ENCODE data around the gene ARHGAP23.

The ARHGAP23 gene

DNA sequence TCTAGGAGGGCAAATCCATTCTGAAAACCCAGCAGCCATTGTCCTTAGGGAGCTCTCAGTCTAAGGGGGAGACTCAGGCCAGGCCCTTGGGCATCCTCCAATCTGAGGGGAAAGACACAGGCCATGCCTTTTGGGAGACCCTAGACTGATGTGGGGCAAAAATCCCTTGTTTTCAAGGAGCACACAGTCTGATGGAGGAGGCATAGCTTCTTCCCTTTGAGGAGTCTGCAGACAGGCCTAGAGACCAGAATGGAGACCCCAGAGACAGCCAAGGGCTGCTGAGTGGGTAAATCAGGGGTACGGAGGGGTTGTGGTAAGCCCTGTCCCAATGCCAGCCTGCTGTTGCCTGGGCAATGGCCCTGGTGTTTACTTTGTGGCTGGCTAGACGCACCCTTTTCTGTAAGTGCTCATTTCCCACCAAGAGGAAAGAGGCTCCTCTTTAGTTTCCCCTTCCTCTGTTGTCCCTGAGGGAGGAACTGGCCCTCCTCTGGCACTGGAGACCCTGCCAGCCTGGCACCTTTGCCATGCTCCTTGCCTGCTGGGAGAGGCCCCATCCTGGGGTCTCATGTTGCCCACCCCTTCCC lies 19.3 kb downstream of the ARHGAP23 start:
- TF ChIP-seq CTCF (IDR thresholded peaks at IDR 0.05; ENCODE audit: low read length): no peak
- TF ChIP-seq EZH2 (IDR thresholded peaks at IDR 0.05; ENCODE audit: borderline replicate concordance, low read length): no peak
- Histone ChIP-seq H2AFZ (ENCODE audit: low read length) (no peak overlapping the region), H3K4me2 (ENCODE audit: low read length) (no peak overlapping the region), H3K27ac (ENCODE audit: low read depth, low read length, poor library complexity, severe bottlenecking) (no peak overlapping the region), H3K9me2 (ENCODE audit: low read depth, low read length) (no peaks in the 10 kb centered on the region), H4K20me1 (ENCODE audit: insufficient read depth, low read length) (no peaks in the 10 kb centered on the region), H3K4me1 (ENCODE audit: insufficient read depth, low read length, severe bottlenecking) (no peaks in the 10 kb centered on the region), H3K4me3 (ENCODE audit: low read depth, low read length, poor library complexity, severe bottlenecking) (no peak overlapping the region), H3K9me3 (ENCODE audit: low read length) (no peaks in the 10 kb centered on the region), H3K79me2 (ENCODE audit: insufficient read depth, low read length) (no peaks in the 10 kb centered on the region), H3K9ac (ENCODE audit: low read length) (no peak overlapping the region), H3K36me3 (ENCODE audit: insufficient read depth, low read length) (no peaks in the 10 kb centered on the region), H3K27me3 (ENCODE audit: insufficient read depth, low read length) (peaks cover 12% of the 10 kb centered on the region; the same call in 1 of the 2 replicates), H3F3A (ENCODE audit: insufficient read depth, low read length) (no peaks in the 10 kb centered on the region)

- no peak overlapping the region for H3K4me2 ChIP-seq (ENCODE audit: low read length)
- H3K9me2 ChIP-seq (ENCODE audit: low read depth, low read length): no peaks in the 10 kb centered on the region
- H3K4me1 ChIP-seq (ENCODE audit: insufficient read depth, low read length, severe bottlenecking): no peaks in the 10 kb centered on the region
- no peaks in the 10 kb centered on the region for H3K79me2 ChIP-seq (ENCODE audit: insufficient read depth, low read length)
- TF ChIP-seq CTCF (IDR thresholded peaks at IDR 0.05; ENCODE audit: low read length) (no peak), EZH2 (IDR thresholded peaks at IDR 0.05; ENCODE audit: borderline replicate concordance, low read length) (no peak)
- no peak overlapping the region for H3K4me3 ChIP-seq (ENCODE audit: low read depth, low read length, poor library complexity, severe bottlenecking)
- no peak overlapping the region for H2AFZ ChIP-seq (ENCODE audit: low read length)
- H4K20me1 ChIP-seq (ENCODE audit: insufficient read depth, low read length): no peaks in the 10 kb centered on the region
- no peak overlapping the region for H3K27ac ChIP-seq (ENCODE audit: low read depth, low read length, poor library complexity, severe bottlenecking)
- no peaks in the 10 kb centered on the region for H3K9me3 ChIP-seq (ENCODE audit: low read length)
- H3K36me3 ChIP-seq (ENCODE audit: insufficient read depth, low read length): no peaks in the 10 kb centered on the region
- peaks cover 12% of the 10 kb centered on the region; the same call in 1 of the 2 replicates for H3K27me3 ChIP-seq (ENCODE audit: insufficient read depth, low read length)
- H3F3A ChIP-seq (ENCODE audit: insufficient read depth, low read length): no peaks in the 10 kb centered on the region
- H3K9ac ChIP-seq (ENCODE audit: low read length): no peak overlapping the region
These were observed 20.0 kb downstream of the ARHGAP23 start for GRCh38 chr17:38448208-38448771.

DNA sequence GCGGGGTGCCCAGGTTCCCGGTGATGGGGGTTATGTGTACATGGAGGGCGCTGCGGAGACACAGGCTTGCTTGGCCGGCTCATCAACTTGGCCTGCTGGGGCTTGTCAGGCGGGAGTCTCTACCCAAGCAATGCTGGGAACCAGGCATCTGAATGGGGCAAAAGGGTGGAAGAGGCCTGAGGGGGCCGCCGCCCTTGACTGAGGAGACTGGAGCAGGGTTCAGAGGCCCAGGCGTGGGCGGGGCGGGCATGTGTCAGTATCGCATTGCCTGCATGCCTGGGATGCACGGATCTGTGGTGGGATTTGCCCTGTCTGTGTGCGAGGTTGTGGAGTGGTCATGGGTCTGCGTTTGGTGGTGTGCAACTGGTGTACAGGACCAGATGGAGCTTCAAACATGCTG lies 21.1 kb downstream of the ARHGAP23 start:
- Histone ChIP-seq H3K4me1 (ENCODE audit: insufficient read depth, low read length, severe bottlenecking) (no peaks in the 10 kb centered on the region), H4K20me1 (ENCODE audit: insufficient read depth, low read length) (no peaks in the 10 kb centered on the region), H3F3A (ENCODE audit: insufficient read depth, low read length) (no peaks in the 10 kb centered on the region), H3K9me2 (ENCODE audit: low read depth, low read length) (no peaks in the 10 kb centered on the region), H2AFZ (ENCODE audit: low read length) (no peak overlapping the region), H3K79me2 (ENCODE audit: insufficient read depth, low read length) (no peaks in the 10 kb centered on the region), H3K9ac (ENCODE audit: low read length) (no peak overlapping the region), H3K9me3 (ENCODE audit: low read length) (no peaks in the 10 kb centered on the region), H3K4me3 (ENCODE audit: low read depth, low read length, poor library complexity, severe bottlenecking) (no peak overlapping the region), H3K4me2 (ENCODE audit: low read length) (no peak overlapping the region), H3K27ac (ENCODE audit: low read depth, low read length, poor library complexity, severe bottlenecking) (no peak overlapping the region), H3K36me3 (ENCODE audit: insufficient read depth, low read length) (no peaks in the 10 kb centered on the region), H3K27me3 (ENCODE audit: insufficient read depth, low read length) (peaks cover 12% of the 10 kb centered on the region; the same call in 1 of the 2 replicates)
- TF ChIP-seq CTCF (IDR thresholded peaks at IDR 0.05; ENCODE audit: low read length) (no peak), EZH2 (IDR thresholded peaks at IDR 0.05; ENCODE audit: borderline replicate concordance, low read length) (no peak)

Measured in OCI-LY1 (cell line).